22Rv1 (cell line): ENCODE results near the gene TPST1.

ENCODE experiments used
- ZFX ChIP-seq: fragments of 450-650 bp; IDR thresholded peaks from 2 replicates; pipeline ENCODE4 v1.6.1; 2017; ENCODE audit warnings: antibody characterized with exemption, borderline replicate concordance
- TF ChIP-seq, protein P1 (sequence below): fragments of 450-650 bp; IDR thresholded peaks from 2 replicates; pipeline ENCODE4 v1.5.1; 2017; ENCODE audit warnings: mild to moderate bottlenecking

DNA sequence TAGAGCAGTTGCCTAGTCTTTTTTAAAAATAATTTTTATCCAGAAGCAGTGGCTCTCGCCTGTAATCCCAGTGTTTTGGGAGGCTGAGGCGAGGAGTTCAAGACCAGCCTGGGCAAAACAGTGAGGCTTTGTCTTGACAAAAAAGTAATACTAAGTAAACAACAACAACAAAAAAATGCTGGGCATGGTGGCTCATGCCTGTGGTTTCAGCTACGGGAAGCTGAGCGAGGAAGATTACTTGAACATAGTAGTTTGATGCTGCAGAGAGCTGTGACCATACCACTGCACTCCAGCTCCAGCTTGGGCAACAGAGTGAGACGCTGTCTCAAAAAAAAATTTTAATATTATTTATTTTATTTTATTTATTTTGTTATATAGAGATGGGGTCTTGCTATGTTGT is 31.3 kb upstream of the TPST1 start:
- TF ChIP-seq, protein P1, sequence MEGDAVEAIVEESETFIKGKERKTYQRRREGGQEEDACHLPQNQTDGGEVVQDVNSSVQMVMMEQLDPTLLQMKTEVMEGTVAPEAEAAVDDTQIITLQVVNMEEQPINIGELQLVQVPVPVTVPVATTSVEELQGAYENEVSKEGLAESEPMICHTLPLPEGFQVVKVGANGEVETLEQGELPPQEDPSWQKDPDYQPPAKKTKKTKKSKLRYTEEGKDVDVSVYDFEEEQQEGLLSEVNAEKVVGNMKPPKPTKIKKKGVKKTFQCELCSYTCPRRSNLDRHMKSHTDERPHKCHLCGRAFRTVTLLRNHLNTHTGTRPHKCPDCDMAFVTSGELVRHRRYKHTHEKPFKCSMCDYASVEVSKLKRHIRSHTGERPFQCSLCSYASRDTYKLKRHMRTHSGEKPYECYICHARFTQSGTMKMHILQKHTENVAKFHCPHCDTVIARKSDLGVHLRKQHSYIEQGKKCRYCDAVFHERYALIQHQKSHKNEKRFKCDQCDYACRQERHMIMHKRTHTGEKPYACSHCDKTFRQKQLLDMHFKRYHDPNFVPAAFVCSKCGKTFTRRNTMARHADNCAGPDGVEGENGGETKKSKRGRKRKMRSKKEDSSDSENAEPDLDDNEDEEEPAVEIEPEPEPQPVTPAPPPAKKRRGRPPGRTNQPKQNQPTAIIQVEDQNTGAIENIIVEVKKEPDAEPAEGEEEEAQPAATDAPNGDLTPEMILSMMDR = no peak
- TF ChIP-seq ZFX = no peak
